Measurements from ENCODE around the gene PLXNA2. TPM values are rescaled to one million over a fixed set of nuclear protein-coding genes. Genes with fewer than 3 reads are reported as not detected.

PLXNA2 gene
- total and polyA plus RNA-seq, 2 of the 13 experiments (the other 11 are each of a cell fraction or from before 2014, with no cell fraction given), result 1.1 to 2.1 TPM

DNA sequence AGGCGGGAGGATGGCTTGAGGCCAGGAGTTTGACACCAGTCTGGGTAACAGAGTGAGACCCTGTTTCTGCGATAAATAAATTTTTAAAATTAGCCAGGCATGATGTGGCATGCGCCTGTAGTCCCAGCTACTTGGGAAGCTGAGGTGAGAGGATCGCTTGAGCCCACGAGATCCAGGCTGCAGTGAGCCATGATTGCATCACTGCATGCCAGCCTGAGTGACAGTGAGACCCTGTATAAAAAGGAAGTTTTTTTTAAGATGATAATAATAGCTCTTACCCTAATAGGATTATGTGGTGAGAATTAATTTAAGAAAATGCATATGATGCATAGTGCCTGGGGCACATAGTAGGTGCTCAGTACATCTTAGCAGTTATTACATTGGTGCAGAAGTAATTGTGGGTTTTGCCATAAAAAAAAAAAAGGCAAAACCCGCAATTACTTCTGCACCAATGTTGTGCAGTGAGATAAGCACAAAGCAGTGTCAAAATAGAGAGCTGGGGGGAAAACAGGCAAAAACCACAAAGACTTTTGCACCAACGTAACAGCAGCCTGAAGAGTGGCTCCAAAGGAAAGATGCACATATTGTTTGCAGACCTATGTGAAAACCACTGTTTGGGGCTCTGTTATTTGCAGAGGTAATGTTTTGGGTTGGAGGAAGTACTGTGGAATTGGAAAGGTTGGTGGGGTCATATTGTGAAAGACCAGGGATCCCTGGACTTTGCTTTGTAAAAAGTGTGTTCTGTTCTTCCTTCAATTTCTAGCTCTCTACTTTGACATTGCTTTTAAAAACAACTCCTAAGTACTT lies 72.4 kb downstream of the PLXNA2 start (continued):
- TF ChIP-seq, protein P1, sequence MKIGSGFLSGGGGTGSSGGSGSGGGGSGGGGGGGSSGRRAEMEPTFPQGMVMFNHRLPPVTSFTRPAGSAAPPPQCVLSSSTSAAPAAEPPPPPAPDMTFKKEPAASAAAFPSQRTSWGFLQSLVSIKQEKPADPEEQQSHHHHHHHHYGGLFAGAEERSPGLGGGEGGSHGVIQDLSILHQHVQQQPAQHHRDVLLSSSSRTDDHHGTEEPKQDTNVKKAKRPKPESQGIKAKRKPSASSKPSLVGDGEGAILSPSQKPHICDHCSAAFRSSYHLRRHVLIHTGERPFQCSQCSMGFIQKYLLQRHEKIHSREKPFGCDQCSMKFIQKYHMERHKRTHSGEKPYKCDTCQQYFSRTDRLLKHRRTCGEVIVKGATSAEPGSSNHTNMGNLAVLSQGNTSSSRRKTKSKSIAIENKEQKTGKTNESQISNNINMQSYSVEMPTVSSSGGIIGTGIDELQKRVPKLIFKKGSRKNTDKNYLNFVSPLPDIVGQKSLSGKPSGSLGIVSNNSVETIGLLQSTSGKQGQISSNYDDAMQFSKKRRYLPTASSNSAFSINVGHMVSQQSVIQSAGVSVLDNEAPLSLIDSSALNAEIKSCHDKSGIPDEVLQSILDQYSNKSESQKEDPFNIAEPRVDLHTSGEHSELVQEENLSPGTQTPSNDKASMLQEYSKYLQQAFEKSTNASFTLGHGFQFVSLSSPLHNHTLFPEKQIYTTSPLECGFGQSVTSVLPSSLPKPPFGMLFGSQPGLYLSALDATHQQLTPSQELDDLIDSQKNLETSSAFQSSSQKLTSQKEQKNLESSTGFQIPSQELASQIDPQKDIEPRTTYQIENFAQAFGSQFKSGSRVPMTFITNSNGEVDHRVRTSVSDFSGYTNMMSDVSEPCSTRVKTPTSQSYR (CRISPR knock-in tag; IDR thresholded peaks at IDR 0.05; ENCODE audit: borderline replicate concordance), result 0 out of 2 replicates have a peak, but pooled peaks have one; percentile 33
- TF ChIP-seq HMG20B (CRISPR knock-in tag; conservative IDR thresholded peaks at IDR 0.05) (peak; percentile 78; the same call in 1 of the 2 replicates), ZNF7 (CRISPR knock-in tag; IDR thresholded peaks at IDR 0.05) (no peak), NCOA5 (CRISPR knock-in tag; IDR thresholded peaks at IDR 0.05) (no peak), NFKBIZ (CRISPR knock-in tag; IDR thresholded peaks at IDR 0.05) (0 out of 2 replicates have a peak, but pooled peaks have one; percentile 49), FOXO1 (CRISPR knock-in tag; IDR thresholded peaks at IDR 0.05) (peak; percentile 63; the same call in 1 of the 2 replicates), RCOR2 (CRISPR knock-in tag; IDR thresholded peaks at IDR 0.05) (peak; percentile 79), EEA1 (CRISPR knock-in tag; IDR thresholded peaks at IDR 0.05; ENCODE audit: borderline replicate concordance) (no peak), HOXA3 (CRISPR knock-in tag; IDR thresholded peaks at IDR 0.05) (peak; percentile 45), HOXD1 (CRISPR knock-in tag; IDR thresholded peaks at IDR 0.05) (peak; percentile 64; the same call in 1 of the 2 replicates), RARA (CRISPR knock-in tag; IDR thresholded peaks at IDR 0.05) (peak; percentile 71), CEBPB (IDR thresholded peaks at IDR 0.05; ENCODE audit: borderline replicate concordance, low read depth, low read length) (peak; percentile 84), NFIC (IDR thresholded peaks at IDR 0.05; ENCODE audit: low read length) (peak; percentile 64; the same call in 1 of the 2 replicates), BCL6 (CRISPR knock-in tag; IDR thresholded peaks at IDR 0.05) (peak; percentile 76)
- TF ChIP-seq, protein P2, sequence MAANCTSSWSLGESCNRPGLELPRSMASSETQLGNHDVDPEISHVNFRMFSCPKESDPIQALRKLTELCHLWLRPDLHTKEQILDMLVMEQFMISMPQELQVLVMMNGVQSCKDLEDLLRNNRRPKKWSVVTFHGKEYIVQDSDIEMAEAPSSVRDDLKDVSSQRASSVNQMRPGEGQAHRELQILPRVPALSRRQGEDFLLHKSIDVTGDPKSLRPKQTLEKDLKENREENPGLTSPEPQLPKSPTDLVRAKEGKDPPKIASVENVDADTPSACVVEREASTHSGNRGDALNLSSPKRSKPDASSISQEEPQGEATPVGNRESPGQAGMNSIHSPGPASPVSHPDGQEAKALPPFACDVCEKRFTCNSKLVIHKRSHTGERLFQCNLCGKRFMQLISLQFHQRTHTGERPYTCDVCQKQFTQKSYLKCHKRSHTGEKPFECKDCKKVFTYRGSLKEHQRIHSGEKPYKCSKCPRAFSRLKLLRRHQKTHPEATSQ (CRISPR knock-in tag; IDR thresholded peaks at IDR 0.05; ENCODE audit: borderline replicate concordance), result peak; percentile 62; the same call in 1 of the 2 replicates
- TF ChIP-seq, protein P3, sequence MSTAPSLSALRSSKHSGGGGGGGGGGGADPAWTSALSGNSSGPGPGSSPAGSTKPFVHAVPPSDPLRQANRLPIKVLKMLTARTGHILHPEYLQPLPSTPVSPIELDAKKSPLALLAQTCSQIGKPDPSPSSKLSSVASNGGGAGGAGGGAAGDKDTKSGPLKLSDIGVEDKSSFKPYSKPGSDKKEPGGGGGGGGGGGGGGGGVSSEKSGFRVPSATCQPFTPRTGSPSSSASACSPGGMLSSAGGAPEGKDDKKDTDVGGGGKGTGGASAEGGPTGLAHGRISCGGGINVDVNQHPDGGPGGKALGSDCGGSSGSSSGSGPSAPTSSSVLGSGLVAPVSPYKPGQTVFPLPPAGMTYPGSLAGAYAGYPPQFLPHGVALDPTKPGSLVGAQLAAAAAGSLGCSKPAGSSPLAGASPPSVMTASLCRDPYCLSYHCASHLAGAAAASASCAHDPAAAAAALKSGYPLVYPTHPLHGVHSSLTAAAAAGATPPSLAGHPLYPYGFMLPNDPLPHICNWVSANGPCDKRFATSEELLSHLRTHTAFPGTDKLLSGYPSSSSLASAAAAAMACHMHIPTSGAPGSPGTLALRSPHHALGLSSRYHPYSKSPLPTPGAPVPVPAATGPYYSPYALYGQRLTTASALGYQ (CRISPR knock-in tag; IDR thresholded peaks at IDR 0.05), result peak; percentile 77

Data from HepG2 (cell line).